Body of pancreas (tissue), 4 donors: Measurements from ENCODE around the gene ZNRF4. TPM values are rescaled to one million over a fixed set of nuclear protein-coding genes. Genes with fewer than 3 reads are reported as not detected.

Experiments used
- ATAC-seq: fragments of 150-250 bp; one replicate; pipeline ENCODE4 v1.9.1; 2016
- DNase-seq, 4 donors: peaks; one replicate each; pipeline ENCODE4 v3.0.0-alpha.2; 2019
- H3K27ac ChIP-seq, 4 donors: fragments of 200-600 bp; sonication (generic); 1 replicate in 3 of 4; 2 replicates in 1 of 4; pipeline versions ENCODE4 v1.5.1 to v1.6.1; 2016 to 2019; ENCODE audit warnings: mild to moderate bottlenecking in 1 of 4, mixed read lengths in 1 of 4, moderate library complexity in 1 of 4
- H3K27me3 ChIP-seq, 2 donors: fragments of 200-600 bp; sonication (generic); one replicate each; pipeline ENCODE4 v1.6.0; 2016; ENCODE audit warnings: mild to moderate bottlenecking in 1 of 2
- H3K36me3 ChIP-seq, 2 donors: fragments of 200-600 bp; sonication (generic); replicated peaks in 1 of 2; 2 replicates each; pipeline ENCODE4 v1.5.1; 2016; ENCODE audit warnings: low read depth in 2 of 2; ENCODE audit not compliant: insufficient read depth in 1 of 2
- H3K4me1 ChIP-seq: fragments of 200-600 bp; sonication (generic); one replicate; pipeline ENCODE4 v1.6.0; 2016
- H3K4me3 ChIP-seq, 2 donors: fragments of 200-600 bp; sonication (generic); 1 replicate in 1 of 2; 2 replicates in 1 of 2; pipeline ENCODE4 v1.5.1; 2016 to 2019
- H3K9me3 ChIP-seq, 3 donors: fragments of 200-600 bp; sonication (generic); 1 replicate in 2 of 3; 2 replicates in 1 of 3; pipeline ENCODE4 v1.5.1; 2016
- CTCF ChIP-seq, 7 experiments: fragments of 450-650 bp in 4 of 7; fragments of 200-600 bp in 3 of 7; sonication (generic) in 3 of 7; IDR thresholded peaks; one replicate each; pipeline ENCODE4 v1.5.1; 2016 to 2019; ENCODE audit warnings: antibody characterized with exemption in 7 of 7
- POLR2A ChIP-seq, 3 donors: fragments of 450-650 bp; IDR thresholded peaks; one replicate each; pipeline ENCODE4 v1.6.1; 2016; ENCODE audit warnings: antibody characterized with exemption in 3 of 3, mild to moderate bottlenecking in 2 of 3
- WGBS, 2 donors: methylation state at CpG; one replicate each; pipeline ENCODE4 v1.1.5; 2017; 5-methylcytosine and 5-hydroxymethylcytosine counted together
- intact Hi-C: fragments of 100-400 bp; cut with DNase I; formaldehyde crosslinking; loops from one replicate; pipeline ENCODE4 v1.15.1; 2023
- total RNA-seq, 2 donors: library from RNA; depleted of rRNA; stranded (reverse); fragments of >200 nt; gene quantifications; one replicate each; pipeline ENCODE4 v1.1.0, GENCODE V29; 2016

Gene ZNRF4
- total RNA-seq, 2 donors from 2014 or later: not detected

GRCh38 chr19:5444431-5444830 is 10.8 kb upstream of the ZNRF4 start:
- no peak for TF ChIP-seq CTCF (IDR thresholded peaks at IDR 0.05)
- TF ChIP-seq POLR2A (IDR thresholded peaks at IDR 0.05): no peak
- WGBS, 2 donors: 73 to 94% methylated on average over 4 to 5 of the region's 5 CpGs
- Histone ChIP-seq H3K27ac (no peak overlapping the region), H3K9me3 (no peaks in the 10 kb centered on the region), H3K4me1 (no peaks in the 10 kb centered on the region), H3K4me3 (no peak overlapping the region), H3K36me3 (no peaks in the 10 kb centered on the region), H3K27me3 (peaks cover 0 to 3% of the 10 kb centered on the region in 2 donors)
- DNase-seq (no peak), ATAC-seq (no peak)
- intact Hi-C loops: no loop called here

GRCh38 chr19:5445071-5445470 is 10.1 kb upstream of the ZNRF4 start:
- peaks cover 0 to 3% of the 10 kb centered on the region in 2 donors for H3K27me3 ChIP-seq
- no peaks in the 10 kb centered on the region for H3K4me1 ChIP-seq
- no peak overlapping the region for H3K27ac ChIP-seq
- no peaks in the 10 kb centered on the region for H3K9me3 ChIP-seq
- 5 to 33% methylated on average over 1 of the region's 2 CpGs for WGBS, 2 donors
- ATAC-seq (no peak), DNase-seq (no peak)
- no peaks in the 10 kb centered on the region for H3K36me3 ChIP-seq
- no peak for TF ChIP-seq POLR2A (IDR thresholded peaks at IDR 0.05)
- TF ChIP-seq CTCF (IDR thresholded peaks at IDR 0.05): no peak
- H3K4me3 ChIP-seq: no peak overlapping the region
- intact Hi-C loops: no loop called here

- H3K4me3 ChIP-seq: no peak overlapping the region
- TF ChIP-seq POLR2A (IDR thresholded peaks at IDR 0.05) (no peak), CTCF (IDR thresholded peaks at IDR 0.05) (no peak)
- no peaks in the 10 kb centered on the region for H3K4me1 ChIP-seq
- intact Hi-C loops: no loop called here
- WGBS, 2 donors: 37 to 44% methylated on average over 5 of the region's 5 CpGs
- H3K36me3 ChIP-seq: no peaks in the 10 kb centered on the region
- peaks cover 0 to 3% of the 10 kb centered on the region in 2 donors for H3K27me3 ChIP-seq
- no peak overlapping the region for H3K27ac ChIP-seq
- ATAC-seq (no peak), DNase-seq (no peak)
- H3K9me3 ChIP-seq: no peaks in the 10 kb centered on the region
These were observed 9.6 kb upstream of the ZNRF4 start for GRCh38 chr19:5445561-5446055.

GRCh38 chr19:5447700-5448311 is 7.4 kb upstream of the ZNRF4 start:
- DNase-seq (no peak), ATAC-seq (no peak)
- Histone ChIP-seq H3K27me3 (peaks cover 0 to 3% of the 10 kb centered on the region in 2 donors), H3K27ac (no peak overlapping the region), H3K9me3 (no peaks in the 10 kb centered on the region), H3K36me3 (no peaks in the 10 kb centered on the region), H3K4me1 (no peaks in the 10 kb centered on the region), H3K4me3 (no peak overlapping the region)
- 27 to 33% methylated on average over 15 of the region's 15 CpGs for WGBS, 2 donors
- no peak for TF ChIP-seq POLR2A (IDR thresholded peaks at IDR 0.05)
- no peak for TF ChIP-seq CTCF (IDR thresholded peaks at IDR 0.05)
- intact Hi-C loops: no loop called here

- peaks cover 0 to 3% of the 10 kb centered on the region in 2 donors for H3K27me3 ChIP-seq
- peak in 2 of 4 donors; percentile 17 to 20 for DNase-seq
- peaks cover 0 to 4% (median 0%) of the 10 kb centered on the region in 3 donors for H3K9me3 ChIP-seq
- 16 to 23% methylated on average over 9 to 15 of the region's 15 CpGs for WGBS, 2 donors
- H3K27ac ChIP-seq: no peak overlapping the region
- TF ChIP-seq POLR2A (IDR thresholded peaks at IDR 0.05): no peak
- TF ChIP-seq CTCF (IDR thresholded peaks at IDR 0.05): no peak
- ATAC-seq: no peak
- H3K36me3 ChIP-seq: no peaks in the 10 kb centered on the region
- intact Hi-C loops: no loop called here
- H3K4me3 ChIP-seq: no peak overlapping the region
- no peaks in the 10 kb centered on the region for H3K4me1 ChIP-seq
These were observed 6.8 kb upstream of the ZNRF4 start for GRCh38 chr19:5448374-5448773.
